NT2/D1 (cell line): ENCODE measurements around the gene PTGES2.
"Not testable (repeated sequence)": the region's sequence is repeated elsewhere in the genome, so short reads cannot be mapped to it uniquely, and the experiment has no call there.

Experiments
- DNase-seq: peaks from one replicate; pipeline ENCODE4 v3.0.0-alpha.2; 2011; ENCODE audit warnings: low read depth, low spot score
- H3K27me3 ChIP-seq: 2 replicates; pipeline ENCODE4 v1.6.0; 2011; ENCODE audit warnings: mild to moderate bottlenecking; ENCODE audit not compliant: insufficient read length, insufficient read depth
- H3K36me3 ChIP-seq: 2 replicates; pipeline ENCODE4 v1.6.1; 2011; ENCODE audit warnings: mild to moderate bottlenecking, low read length, mixed read lengths; ENCODE audit not compliant: insufficient read depth, insufficient read length
- H3K4me1 ChIP-seq: 2 replicates; pipeline ENCODE4 v1.5.1; 2011; ENCODE audit not compliant: insufficient read depth, insufficient read length
- H3K4me3 ChIP-seq: 2 replicates; pipeline ENCODE4 v1.5.1; 2011; ENCODE audit warnings: low read depth; ENCODE audit not compliant: insufficient read length
- H3K9ac ChIP-seq: 2 replicates; pipeline ENCODE4 v1.6.0; 2011; ENCODE audit warnings: low read depth; ENCODE audit not compliant: insufficient read length
- H3K9me3 ChIP-seq: 2 replicates; pipeline ENCODE4 v1.5.1; 2011; ENCODE audit warnings: mild to moderate bottlenecking, low read length; ENCODE audit not compliant: insufficient read depth
- SUZ12 ChIP-seq: IDR thresholded peaks from 2 replicates; pipeline ENCODE4 v1.6.1; 2011; ENCODE audit not compliant: insufficient read length, insufficient read depth; ENCODE audit errors: extremely low read depth
- YY1 ChIP-seq: IDR thresholded peaks from 2 replicates; pipeline ENCODE4 v1.6.1; 2011; ENCODE audit not compliant: insufficient read length, insufficient read depth
- ZNF274 ChIP-seq: IDR thresholded peaks from 2 replicates; pipeline ENCODE4 v1.6.1; 2011; ENCODE audit warnings: mild to moderate bottlenecking, low read depth, low read length

Gene PTGES2

GRCh38 chr9:128117613-128118471 lies 9.7 kb downstream of the PTGES2 start:
- peak overlapping the region; percentile 71 for H3K9ac ChIP-seq
- DNase-seq, result peak; percentile 92
- no peak overlapping the region for H3K4me3 ChIP-seq
- TF ChIP-seq SUZ12 (no peak), YY1 (no peak), ZNF274 (no peak)
- H3K36me3 ChIP-seq, result peaks cover 61% of the 10 kb centered on the region
- peaks cover 12% of the 10 kb centered on the region for H3K4me1 ChIP-seq
- no peaks in the 10 kb centered on the region for H3K9me3 ChIP-seq
- H3K27me3 ChIP-seq, result no peaks in the 10 kb centered on the region

DNA sequence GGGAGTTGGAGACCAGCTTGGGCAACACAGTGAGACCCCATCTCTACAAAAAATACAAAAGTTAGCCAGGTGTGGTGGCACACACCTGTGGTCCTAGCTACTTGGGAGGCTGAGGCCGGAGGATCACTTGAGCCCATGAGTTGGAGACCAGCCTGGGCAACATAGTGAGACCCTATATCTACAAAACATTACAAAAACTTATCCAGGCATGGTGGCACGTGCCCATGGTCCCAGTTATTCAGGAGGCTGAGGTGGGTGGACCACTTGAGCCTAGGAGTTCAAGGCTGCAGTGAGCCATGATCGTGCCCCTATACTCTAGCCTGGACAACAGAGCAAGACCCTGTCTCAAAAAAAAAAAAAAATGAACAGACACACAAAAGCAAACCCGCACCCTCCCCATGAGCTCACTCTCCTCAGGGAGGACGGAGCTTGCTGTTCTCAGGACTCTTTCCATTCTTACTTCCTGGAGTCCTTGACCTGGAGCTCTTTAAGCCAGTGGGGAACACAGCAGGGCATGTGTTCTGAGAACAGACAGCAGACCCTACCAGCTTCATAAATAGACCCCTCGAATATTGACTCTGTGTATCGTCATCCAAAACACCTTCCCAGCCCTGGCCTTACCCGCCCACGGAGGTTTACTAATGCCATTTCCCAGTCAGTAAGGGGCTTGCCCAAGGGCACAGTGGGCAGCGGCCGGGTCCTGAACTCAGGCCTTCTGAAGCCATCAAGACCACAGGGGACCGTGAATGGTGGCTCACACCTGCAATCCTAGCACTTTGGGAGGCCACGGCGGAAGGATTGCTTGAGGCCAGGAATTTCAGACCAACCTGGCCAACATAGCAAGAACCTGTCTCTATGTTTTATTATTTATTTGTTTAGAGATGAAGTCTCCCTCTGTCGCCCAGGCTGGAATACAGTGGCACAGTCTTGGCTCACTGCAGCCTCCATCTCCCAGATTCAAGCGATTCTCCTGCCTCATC lies 11.1 kb downstream of the PTGES2 start:
- H3K9ac ChIP-seq, result no peak overlapping the region
- H3K36me3 ChIP-seq, result peaks cover 48% of the 10 kb centered on the region

GRCh38 chr9:128115187-128116103 lies 12.1 kb downstream of the PTGES2 start:
- no peaks in the 10 kb centered on the region for H3K9me3 ChIP-seq
- H3K4me1 ChIP-seq, result peaks cover 12% of the 10 kb centered on the region
- H3K27me3 ChIP-seq, result no peaks in the 10 kb centered on the region
- H3K9ac ChIP-seq, result no peak overlapping the region
- TF ChIP-seq ZNF274 (no peak), YY1 (no peak), SUZ12 (no peak)
- H3K36me3 ChIP-seq, result peaks cover 39% of the 10 kb centered on the region
- DNase-seq, result no peak
- no peak overlapping the region for H3K4me3 ChIP-seq

More for the DNA sequence above, 11.1 kb downstream of the PTGES2 start:
- Histone ChIP-seq H3K9me3 (no peaks in the 10 kb centered on the region), H3K4me1 (peaks cover 12% of the 10 kb centered on the region), H3K27me3 (no peaks in the 10 kb centered on the region), H3K4me3 (no peak overlapping the region)
- no peak for DNase-seq
- TF ChIP-seq SUZ12 (no peak), YY1 (no peak), ZNF274 (no peak)

- H3K27me3 ChIP-seq, result no peaks in the 10 kb centered on the region
- no peak overlapping the region for H3K9ac ChIP-seq
- H3K36me3 ChIP-seq, result peaks cover 37% of the 10 kb centered on the region
- peaks cover 12% of the 10 kb centered on the region for H3K4me1 ChIP-seq
- TF ChIP-seq ZNF274 (no peak), SUZ12 (no peak), YY1 (no peak)
- no peaks in the 10 kb centered on the region for H3K9me3 ChIP-seq
- no peak overlapping the region for H3K4me3 ChIP-seq
- DNase-seq, result no peak
These were observed 13.0 kb downstream of the PTGES2 start for GRCh38 chr9:128114326-128115186.

GRCh38 chr9:128113526-128114325 lies 13.8 kb downstream of the PTGES2 start:
- H3K36me3 ChIP-seq, result peaks cover 44% of the 10 kb centered on the region
- peaks cover 12% of the 10 kb centered on the region for H3K4me1 ChIP-seq

GRCh38 chr9:128111726-128112125 lies 15.8 kb downstream of the PTGES2 start:
- H3K36me3 ChIP-seq, result peaks cover 64% of the 10 kb centered on the region
- DNase-seq, H3K4me3 ChIP-seq, H3K9me3 ChIP-seq, H3K9ac ChIP-seq, H3K27me3 ChIP-seq, H3K4me1 ChIP-seq: not testable (repeated sequence)

More at GRCh38 chr9:128113526-128114325, 13.8 kb downstream of the PTGES2 start:
- H3K4me3 ChIP-seq, result no peak overlapping the region
- H3K27me3 ChIP-seq, result no peaks in the 10 kb centered on the region
- H3K9ac ChIP-seq, result no peak overlapping the region
- no peak for DNase-seq
- no peak for TF ChIP-seq YY1
- no peak for TF ChIP-seq SUZ12
- no peak for TF ChIP-seq ZNF274
- H3K9me3 ChIP-seq, result no peaks in the 10 kb centered on the region
